Measurements from ENCODE around the gene TENM3. TPM values are rescaled to one million over a fixed set of nuclear protein-coding genes. Genes with fewer than 3 reads are reported as not detected.
A peak's percentile ranks its signal among the peaks of the same experiment; 100 is the strongest.

TENM3 gene
- total and polyA plus RNA-seq, 2 donors from 2014 or later, result 0.58 to 6.8 TPM

- DNase-seq (no peak), FAIRE-seq (no peak)
- H3K4me1 ChIP-seq (ENCODE audit: control insufficient read depth in 2 of 3, insufficient read depth in 2 of 3, low read depth in 1 of 3, low read length in 3 of 3), result no peaks in the 10 kb centered on the region
- no peaks in the 10 kb centered on the region for H3K36me3 ChIP-seq (ENCODE audit: control insufficient read depth in 2 of 3, insufficient read depth in 3 of 3, low read length in 3 of 3)
- intact Hi-C loops (cut with DNase I), result no loop called here
- H3K27ac ChIP-seq (ENCODE audit: low read depth in 2 of 2, low read length in 2 of 2), result no peak overlapping the region
- H3K27me3 ChIP-seq (ENCODE audit: control insufficient read depth, insufficient read depth, low read length), result no peaks in the 10 kb centered on the region
- no peak overlapping the region for H3K4me3 ChIP-seq (ENCODE audit: low read length in 3 of 3)
- TF ChIP-seq CTCF (IDR thresholded peaks at IDR 0.05; ENCODE audit: borderline replicate concordance, extremely low read depth, insufficient read depth), result no peak
- no peak overlapping the region for H3K9ac ChIP-seq (ENCODE audit: low read length in 3 of 3)
- no peaks in the 10 kb centered on the region for H3K9me3 ChIP-seq (ENCODE audit: control insufficient read depth in 2 of 3, insufficient read depth in 1 of 3, low read length in 3 of 3)
Measured at GRCh38 chr4:182775075-182775474, 531.9 kb downstream of the TENM3 start.

GRCh38 chr4:182776376-182777105, 533.3 kb downstream of the TENM3 start:
- no peaks in the 10 kb centered on the region for H3K27me3 ChIP-seq (ENCODE audit: control insufficient read depth, insufficient read depth, low read length)
- H3K9ac ChIP-seq (ENCODE audit: low read length in 3 of 3), result no peak overlapping the region
- FAIRE-seq (no peak), DNase-seq (peak in 1 of 5 donors; percentile 50)
- H3K4me3 ChIP-seq (ENCODE audit: low read length in 3 of 3), result no peak overlapping the region
- no peaks in the 10 kb centered on the region for H3K4me1 ChIP-seq (ENCODE audit: control insufficient read depth in 2 of 3, insufficient read depth in 2 of 3, low read depth in 1 of 3, low read length in 3 of 3)
- H3K27ac ChIP-seq (ENCODE audit: low read depth in 2 of 2, low read length in 2 of 2), result no peak overlapping the region
- no peaks in the 10 kb centered on the region for H3K9me3 ChIP-seq (ENCODE audit: control insufficient read depth in 2 of 3, insufficient read depth in 1 of 3, low read length in 3 of 3)
- no peak for TF ChIP-seq CTCF (IDR thresholded peaks at IDR 0.05; ENCODE audit: borderline replicate concordance, extremely low read depth, insufficient read depth)
- H3K36me3 ChIP-seq (ENCODE audit: control insufficient read depth in 2 of 3, insufficient read depth in 3 of 3, low read length in 3 of 3), result no peaks in the 10 kb centered on the region
- intact Hi-C loops (cut with DNase I), result no loop called here

- DNase-seq, result no peak
- no peaks in the 10 kb centered on the region for H3K27me3 ChIP-seq (ENCODE audit: control insufficient read depth, insufficient read depth, low read length)
- no peak overlapping the region for H3K27ac ChIP-seq (ENCODE audit: low read depth in 2 of 2, low read length in 2 of 2)
- intact Hi-C loops (cut with DNase I), result no loop called here
- no peaks in the 10 kb centered on the region for H3K36me3 ChIP-seq (ENCODE audit: control insufficient read depth in 2 of 3, insufficient read depth in 3 of 3, low read length in 3 of 3)
- no peak overlapping the region for H3K4me3 ChIP-seq (ENCODE audit: low read length in 3 of 3)
- no peak for TF ChIP-seq CTCF (IDR thresholded peaks at IDR 0.05; ENCODE audit: borderline replicate concordance, extremely low read depth, insufficient read depth)
- no peaks in the 10 kb centered on the region for H3K4me1 ChIP-seq (ENCODE audit: control insufficient read depth in 2 of 3, insufficient read depth in 2 of 3, low read depth in 1 of 3, low read length in 3 of 3)
- FAIRE-seq, result peak; percentile 13
- no peak overlapping the region for H3K9ac ChIP-seq (ENCODE audit: low read length in 3 of 3)
- no peaks in the 10 kb centered on the region for H3K9me3 ChIP-seq (ENCODE audit: control insufficient read depth in 2 of 3, insufficient read depth in 1 of 3, low read length in 3 of 3)
Measured at GRCh38 chr4:182778222-182778982, 535.2 kb downstream of the TENM3 start.
